Suprapubic skin (tissue), 4 donors: ENCODE data around the gene DCDC2C. TPM values are rescaled to one million over a fixed set of nuclear protein-coding genes. Genes with fewer than 3 reads are reported as not detected.

Experiments
- DNase-seq, 2 donors: peaks; one replicate each; pipeline ENCODE4 v3.0.0-alpha.2; 2019; ENCODE audit warnings: low spot score in 2 of 2
- H3K27ac ChIP-seq: fragments of 200-600 bp; sonication (generic); one replicate; pipeline ENCODE4 v1.5.1; 2019
- H3K27me3 ChIP-seq: fragments of 200-600 bp; sonication (generic); one replicate; pipeline ENCODE4 v1.5.1; 2019
- H3K36me3 ChIP-seq: fragments of 200-600 bp; sonication (generic); one replicate; pipeline ENCODE4 v1.5.1; 2019
- H3K4me1 ChIP-seq: fragments of 200-600 bp; sonication (generic); one replicate; pipeline ENCODE4 v1.5.1; 2019
- H3K4me3 ChIP-seq: fragments of 200-600 bp; sonication (generic); one replicate; pipeline ENCODE4 v1.5.1; 2019; ENCODE audit warnings: mild to moderate bottlenecking
- H3K9me3 ChIP-seq: fragments of 200-600 bp; sonication (generic); one replicate; pipeline ENCODE4 v1.5.1; 2019
- CTCF ChIP-seq, 2 donors: fragments of 200-600 bp in 1 of 2; fragments of 450-650 bp in 1 of 2; sonication (generic) in 1 of 2; IDR thresholded peaks; one replicate each; pipeline ENCODE4 v1.5.1; 2016 to 2019; ENCODE audit warnings: antibody characterized with exemption in 2 of 2, mild to moderate bottlenecking in 1 of 2, moderate library complexity in 1 of 2
- EP300 ChIP-seq: sonication (generic); formaldehyde crosslinking; IDR thresholded peaks from one replicate; pipeline ENCODE4 v1.6.1; 2017; ENCODE audit warnings: antibody characterized with exemption
- POLR2A ChIP-seq, 2 donors: fragments of 450-650 bp; IDR thresholded peaks; one replicate each; pipeline ENCODE4 v1.6.1; 2017; ENCODE audit warnings: antibody characterized with exemption in 2 of 2, mild to moderate bottlenecking in 2 of 2, moderate library complexity in 2 of 2
- POLR2AphosphoS5 ChIP-seq, 3 donors: sonication (generic); formaldehyde crosslinking; IDR thresholded peaks; one replicate each; pipeline ENCODE4 v1.6.1; 2017; ENCODE audit warnings: antibody characterized with exemption in 3 of 3
- WGBS: methylation state at CpG from one replicate; pipeline ENCODE4 v1.1.5; 2018; 5-methylcytosine and 5-hydroxymethylcytosine counted together
- total RNA-seq, 4 donors: library from RNA; depleted of rRNA; stranded (reverse); fragments of >200 nt; gene quantifications; one replicate each; pipeline ENCODE4 v1.1.0, GENCODE V29; 2016

DCDC2C gene
- total RNA-seq, 4 donors from 2014 or later = 1.0 TPM; not detected in 3

GRCh38 chr2:3662239-3662638 is 41.1 kb upstream of the DCDC2C start:
- no peaks in the 10 kb centered on the region for H3K9me3 ChIP-seq
- no peak overlapping the region for H3K4me3 ChIP-seq
- 76% methylated on average over 6 of the region's 6 CpGs for WGBS
- TF ChIP-seq CTCF (IDR thresholded peaks at IDR 0.05) (no peak), POLR2A (IDR thresholded peaks at IDR 0.05) (no peak), POLR2AphosphoS5 (IDR thresholded peaks at IDR 0.05) (no peak), EP300 (no peak)
- no peak overlapping the region for H3K27ac ChIP-seq
- H3K4me1 ChIP-seq = no peaks in the 10 kb centered on the region
- DNase-seq = peak in 1 of 2 donors; percentile 31
- H3K27me3 ChIP-seq = peaks cover 5% of the 10 kb centered on the region
- H3K36me3 ChIP-seq = no peaks in the 10 kb centered on the region

DNA sequence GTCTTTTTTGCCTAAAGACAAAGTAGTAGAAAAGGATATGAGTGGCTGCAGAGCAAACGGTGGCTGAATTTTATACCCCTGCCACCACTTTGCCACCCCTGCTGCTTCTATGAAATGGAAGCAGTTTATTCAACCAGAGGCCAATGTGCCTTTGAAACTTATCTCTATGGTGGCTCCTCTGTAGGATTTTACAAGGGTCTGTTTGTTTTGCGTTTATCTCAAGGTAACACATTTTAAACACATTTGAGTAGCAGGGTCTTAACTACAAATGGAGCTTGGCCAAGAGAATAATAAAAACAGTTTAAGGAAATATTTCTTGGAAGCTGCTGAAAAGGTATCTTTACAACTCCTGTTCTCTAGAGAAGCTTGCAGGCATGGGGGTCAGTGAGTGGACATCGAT is 39.3 kb upstream of the DCDC2C start:
- 57% methylated on average over 3 of the region's 3 CpGs for WGBS

GRCh38 chr2:3664925-3665324 is 38.5 kb upstream of the DCDC2C start:
- WGBS = 38% methylated on average over 8 of the region's 8 CpGs
- Histone ChIP-seq H3K4me3 (no peak overlapping the region), H3K27me3 (peaks cover 5% of the 10 kb centered on the region), H3K9me3 (no peaks in the 10 kb centered on the region), H3K36me3 (no peaks in the 10 kb centered on the region), H3K27ac (no peak overlapping the region), H3K4me1 (no peaks in the 10 kb centered on the region)
- peak in 1 of 2 donors; percentile 49 for DNase-seq
- TF ChIP-seq EP300 (no peak), POLR2AphosphoS5 (IDR thresholded peaks at IDR 0.05) (no peak), CTCF (IDR thresholded peaks at IDR 0.05) (no peak), POLR2A (IDR thresholded peaks at IDR 0.05) (no peak)

More for the DNA sequence above, 39.3 kb upstream of the DCDC2C start:
- H3K27ac ChIP-seq = no peak overlapping the region
- peaks cover 5% of the 10 kb centered on the region for H3K27me3 ChIP-seq
- no peaks in the 10 kb centered on the region for H3K4me1 ChIP-seq
- H3K4me3 ChIP-seq = no peak overlapping the region
- TF ChIP-seq POLR2A (IDR thresholded peaks at IDR 0.05) (no peak), CTCF (IDR thresholded peaks at IDR 0.05) (no peak), POLR2AphosphoS5 (IDR thresholded peaks at IDR 0.05) (no peak), EP300 (no peak)
- H3K36me3 ChIP-seq = no peaks in the 10 kb centered on the region
- no peaks in the 10 kb centered on the region for H3K9me3 ChIP-seq
- no peak for DNase-seq

GRCh38 chr2:3665886-3666612 is 37.3 kb upstream of the DCDC2C start:
- Histone ChIP-seq H3K4me1 (no peaks in the 10 kb centered on the region), H3K9me3 (no peaks in the 10 kb centered on the region), H3K27ac (no peak overlapping the region), H3K4me3 (no peak overlapping the region), H3K27me3 (peaks cover 5% of the 10 kb centered on the region), H3K36me3 (no peaks in the 10 kb centered on the region)
- 86% methylated on average over 14 of the region's 16 CpGs for WGBS
- DNase-seq = peak in 1 of 2 donors; percentile 69
- TF ChIP-seq POLR2A (IDR thresholded peaks at IDR 0.05) = no peak

GRCh38 chr2:3666613-3666975 is 36.8 kb upstream of the DCDC2C start:
- H3K9me3 ChIP-seq = no peaks in the 10 kb centered on the region
- WGBS = 98% methylated on average over 18 of the region's 18 CpGs
- H3K36me3 ChIP-seq = no peaks in the 10 kb centered on the region
- no peak overlapping the region for H3K4me3 ChIP-seq
- no peak overlapping the region for H3K27ac ChIP-seq
- no peaks in the 10 kb centered on the region for H3K4me1 ChIP-seq
- TF ChIP-seq POLR2AphosphoS5 (IDR thresholded peaks at IDR 0.05) = no peak
- H3K27me3 ChIP-seq = peaks cover 5% of the 10 kb centered on the region
- no peak for DNase-seq

GRCh38 chr2:3667151-3667631 is 36.2 kb upstream of the DCDC2C start:
- Histone ChIP-seq H3K27me3 (peaks cover 5% of the 10 kb centered on the region), H3K27ac (no peak overlapping the region), H3K4me3 (no peak overlapping the region), H3K9me3 (no peaks in the 10 kb centered on the region), H3K36me3 (no peaks in the 10 kb centered on the region), H3K4me1 (no peaks in the 10 kb centered on the region)
- DNase-seq = peak in 1 of 2 donors; percentile 66
- WGBS = 82% methylated on average over 14 of the region's 23 CpGs
- TF ChIP-seq CTCF (IDR thresholded peaks at IDR 0.05) = no peak
- TF ChIP-seq POLR2A (IDR thresholded peaks at IDR 0.05) = no peak
- no peak for TF ChIP-seq POLR2AphosphoS5 (IDR thresholded peaks at IDR 0.05)
- no peak for TF ChIP-seq EP300
